Neural cell (in vitro differentiated cells): ENCODE results near the gene VPS33A. TPM values are rescaled to one million over a fixed set of nuclear protein-coding genes. Genes with fewer than 3 reads are reported as not detected.
A peak's percentile ranks its signal among the peaks of the same experiment; 100 is the strongest.

Source experiments
- H2AFZ ChIP-seq: fragments of 200-600, 300-800 bp; sonication (generic), shearing (Covaris generic); 2 replicates; pipeline ENCODE4 v1.6.0; 2014; ENCODE audit warnings: low read depth, mild to moderate bottlenecking, antibody characterized with exemption, low read length, moderate library complexity
- H3F3A ChIP-seq: fragments of 200-600 bp; shearing (Covaris generic); 2 replicates; pipeline ENCODE4 v1.6.1; 2016; ENCODE audit warnings: mild to moderate bottlenecking, moderate library complexity, mixed read lengths, antibody characterized with exemption, low read length; ENCODE audit not compliant: insufficient read depth, poor library complexity, severe bottlenecking
- H3K27ac ChIP-seq: fragments of 200-600, 300-800 bp; sonication (generic), shearing (Covaris generic); 2 replicates; pipeline ENCODE4 v1.5.1; 2014; ENCODE audit warnings: mild to moderate bottlenecking, low read length, moderate library complexity
- H3K27me3 ChIP-seq: fragments of 300-800, 200-600 bp; sonication (generic), shearing (Covaris generic); 2 replicates; pipeline ENCODE4 v1.6.0; 2014; ENCODE audit warnings: mild to moderate bottlenecking, low read depth, low read length, moderate library complexity; ENCODE audit not compliant: insufficient read depth
- H3K36me3 ChIP-seq: fragments of 300-800, 200-600 bp; sonication (generic), shearing (Covaris generic); 2 replicates; pipeline ENCODE4 v1.5.1; 2014; ENCODE audit warnings: mild to moderate bottlenecking, antibody characterized with exemption, low read length, moderate library complexity; ENCODE audit not compliant: insufficient read depth
- H3K4me2 ChIP-seq: fragments of 300-800, 200-600 bp; sonication (generic), shearing (Covaris generic); 2 replicates; pipeline ENCODE4 v1.6.0; 2014; ENCODE audit warnings: mild to moderate bottlenecking, low read length
- H3K4me3 ChIP-seq: fragments of 300-800, 200-600 bp; sonication (generic), shearing (Covaris generic); 2 replicates; pipeline ENCODE4 v1.5.1; 2014; ENCODE audit warnings: mild to moderate bottlenecking, low read length, moderate library complexity
- H3K79me2 ChIP-seq: fragments of 200-600 bp; shearing (Covaris generic); replicated peaks from 2 replicates; pipeline ENCODE4 v1.6.0; 2014; ENCODE audit warnings: mild to moderate bottlenecking, low read length, moderate library complexity; ENCODE audit not compliant: insufficient read depth
- H3K9ac ChIP-seq: fragments of 300-800, 200-600 bp; sonication (generic), shearing (Covaris generic); 2 replicates; pipeline ENCODE4 v1.6.1; 2016; ENCODE audit warnings: mild to moderate bottlenecking, low read length, mixed read lengths
- H3K9me2 ChIP-seq: fragments of 200-600 bp; shearing (Covaris generic); 2 replicates; pipeline ENCODE4 v1.6.1; 2016; ENCODE audit warnings: mild to moderate bottlenecking, low read length, mixed read lengths; ENCODE audit not compliant: insufficient read depth
- H3K9me3 ChIP-seq: fragments of 200-600, 300-800 bp; sonication (generic), shearing (Covaris generic); 2 replicates; pipeline ENCODE4 v1.6.1; 2016; ENCODE audit warnings: mild to moderate bottlenecking, mixed run types, low read length, moderate library complexity, mixed read lengths
- H4K20me1 ChIP-seq: fragments of 200-600 bp; shearing (Covaris generic); 2 replicates; pipeline ENCODE4 v1.6.1; 2016; ENCODE audit warnings: mild to moderate bottlenecking, mixed run types; ENCODE audit not compliant: insufficient read depth
- EP300 ChIP-seq: fragments of 450-650 bp; conservative IDR thresholded peaks from 2 replicates; pipeline ENCODE4 v1.6.1; 2014; ENCODE audit warnings: antibody characterized with exemption, mild to moderate bottlenecking, moderate library complexity; ENCODE audit not compliant: poor library complexity, severe bottlenecking
- EZH2 ChIP-seq: fragments of 200-600, 300-800 bp; shearing (Covaris generic), sonication (generic); IDR thresholded peaks from 2 replicates; pipeline ENCODE4 v1.6.1; 2014; ENCODE audit warnings: antibody characterized with exemption, low read length, borderline replicate concordance, mild to moderate bottlenecking; ENCODE audit not compliant: insufficient read depth, poor library complexity, severe bottlenecking
- MXI1 ChIP-seq: fragments of 450-650 bp; conservative IDR thresholded peaks from 2 replicates; pipeline ENCODE4 v1.6.1; 2014; ENCODE audit warnings: antibody characterized with exemption, mild to moderate bottlenecking; ENCODE audit not compliant: poor library complexity, severe bottlenecking
- POLR2AphosphoS5 ChIP-seq: IDR thresholded peaks from 2 replicates; pipeline ENCODE4 v1.6.1; 2012
- RAD21 ChIP-seq: fragments of 450-650 bp; conservative IDR thresholded peaks from 2 replicates; pipeline ENCODE4 v1.6.1; 2014; ENCODE audit warnings: antibody characterized with exemption, mild to moderate bottlenecking, moderate library complexity
- SMC3 ChIP-seq: fragments of 450-650 bp; conservative IDR thresholded peaks from 2 replicates; pipeline ENCODE4 v1.6.1; 2014; ENCODE audit warnings: antibody characterized with exemption, mild to moderate bottlenecking, moderate library complexity; ENCODE audit not compliant: poor library complexity
- TAF1 ChIP-seq: IDR thresholded peaks from 2 replicates; pipeline ENCODE4 v1.6.1; 2012; ENCODE audit warnings: low read depth
- polyA plus RNA-seq: library from polyadenylated mRNA; depleted of rRNA; stranded (reverse); fragments of >200 nt; gene quantifications from 2 replicates; pipeline ENCODE4 v1.2.3, GENCODE V29; 2014
- TF ChIP-seq, protein P1 (sequence below): IDR thresholded peaks from 2 replicates; pipeline ENCODE4 v1.6.1; 2012; ENCODE audit warnings: borderline replicate concordance
- TF ChIP-seq, protein P2 (sequence below): fragments of 450-650 bp; IDR thresholded peaks from 2 replicates; pipeline ENCODE4 v1.5.1; 2014; ENCODE audit warnings: antibody characterized with exemption, mild to moderate bottlenecking, moderate library complexity; ENCODE audit not compliant: poor library complexity, severe bottlenecking

Gene VPS33A
- polyA plus RNA-seq, 1 donor from 2014 or later = 40.9 TPM

DNA sequence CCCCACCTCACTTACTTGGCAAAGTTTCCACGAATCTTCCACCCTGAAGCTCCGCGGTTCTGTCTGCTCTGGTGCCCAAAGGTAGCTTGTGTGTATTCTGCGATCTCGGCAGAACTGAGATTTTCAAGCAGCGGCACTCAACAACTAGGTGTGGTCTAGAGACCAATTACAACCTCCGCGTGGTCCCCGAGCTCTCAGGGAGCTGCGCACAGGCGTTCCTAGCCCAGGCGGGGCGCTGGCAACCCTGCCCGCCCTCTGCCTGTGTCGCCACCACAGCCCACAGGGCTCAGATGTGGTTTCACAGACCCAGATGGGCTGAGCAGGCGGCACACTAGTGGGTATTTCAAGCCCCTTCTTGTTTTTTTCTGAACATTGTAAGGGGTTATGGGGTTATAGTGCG, 39.0 kb downstream of the VPS33A start:
- H3K9me2 ChIP-seq = no peaks in the 10 kb centered on the region
- H3K27ac ChIP-seq = no peak overlapping the region
- TF ChIP-seq RAD21 = no peak
- no peak for TF ChIP-seq POLR2AphosphoS5
- TF ChIP-seq MXI1 = no peak
- TF ChIP-seq, protein P1, sequence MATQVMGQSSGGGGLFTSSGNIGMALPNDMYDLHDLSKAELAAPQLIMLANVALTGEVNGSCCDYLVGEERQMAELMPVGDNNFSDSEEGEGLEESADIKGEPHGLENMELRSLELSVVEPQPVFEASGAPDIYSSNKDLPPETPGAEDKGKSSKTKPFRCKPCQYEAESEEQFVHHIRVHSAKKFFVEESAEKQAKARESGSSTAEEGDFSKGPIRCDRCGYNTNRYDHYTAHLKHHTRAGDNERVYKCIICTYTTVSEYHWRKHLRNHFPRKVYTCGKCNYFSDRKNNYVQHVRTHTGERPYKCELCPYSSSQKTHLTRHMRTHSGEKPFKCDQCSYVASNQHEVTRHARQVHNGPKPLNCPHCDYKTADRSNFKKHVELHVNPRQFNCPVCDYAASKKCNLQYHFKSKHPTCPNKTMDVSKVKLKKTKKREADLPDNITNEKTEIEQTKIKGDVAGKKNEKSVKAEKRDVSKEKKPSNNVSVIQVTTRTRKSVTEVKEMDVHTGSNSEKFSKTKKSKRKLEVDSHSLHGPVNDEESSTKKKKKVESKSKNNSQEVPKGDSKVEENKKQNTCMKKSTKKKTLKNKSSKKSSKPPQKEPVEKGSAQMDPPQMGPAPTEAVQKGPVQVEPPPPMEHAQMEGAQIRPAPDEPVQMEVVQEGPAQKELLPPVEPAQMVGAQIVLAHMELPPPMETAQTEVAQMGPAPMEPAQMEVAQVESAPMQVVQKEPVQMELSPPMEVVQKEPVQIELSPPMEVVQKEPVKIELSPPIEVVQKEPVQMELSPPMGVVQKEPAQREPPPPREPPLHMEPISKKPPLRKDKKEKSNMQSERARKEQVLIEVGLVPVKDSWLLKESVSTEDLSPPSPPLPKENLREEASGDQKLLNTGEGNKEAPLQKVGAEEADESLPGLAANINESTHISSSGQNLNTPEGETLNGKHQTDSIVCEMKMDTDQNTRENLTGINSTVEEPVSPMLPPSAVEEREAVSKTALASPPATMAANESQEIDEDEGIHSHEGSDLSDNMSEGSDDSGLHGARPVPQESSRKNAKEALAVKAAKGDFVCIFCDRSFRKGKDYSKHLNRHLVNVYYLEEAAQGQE = no peak
- no peak for TF ChIP-seq EP300
- no peak for TF ChIP-seq SMC3
- TF ChIP-seq, protein P2, sequence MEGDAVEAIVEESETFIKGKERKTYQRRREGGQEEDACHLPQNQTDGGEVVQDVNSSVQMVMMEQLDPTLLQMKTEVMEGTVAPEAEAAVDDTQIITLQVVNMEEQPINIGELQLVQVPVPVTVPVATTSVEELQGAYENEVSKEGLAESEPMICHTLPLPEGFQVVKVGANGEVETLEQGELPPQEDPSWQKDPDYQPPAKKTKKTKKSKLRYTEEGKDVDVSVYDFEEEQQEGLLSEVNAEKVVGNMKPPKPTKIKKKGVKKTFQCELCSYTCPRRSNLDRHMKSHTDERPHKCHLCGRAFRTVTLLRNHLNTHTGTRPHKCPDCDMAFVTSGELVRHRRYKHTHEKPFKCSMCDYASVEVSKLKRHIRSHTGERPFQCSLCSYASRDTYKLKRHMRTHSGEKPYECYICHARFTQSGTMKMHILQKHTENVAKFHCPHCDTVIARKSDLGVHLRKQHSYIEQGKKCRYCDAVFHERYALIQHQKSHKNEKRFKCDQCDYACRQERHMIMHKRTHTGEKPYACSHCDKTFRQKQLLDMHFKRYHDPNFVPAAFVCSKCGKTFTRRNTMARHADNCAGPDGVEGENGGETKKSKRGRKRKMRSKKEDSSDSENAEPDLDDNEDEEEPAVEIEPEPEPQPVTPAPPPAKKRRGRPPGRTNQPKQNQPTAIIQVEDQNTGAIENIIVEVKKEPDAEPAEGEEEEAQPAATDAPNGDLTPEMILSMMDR = no peak
- TF ChIP-seq TAF1 = no peak
- no peak for TF ChIP-seq EZH2
- H2AFZ ChIP-seq = no peak overlapping the region
- H3K79me2 ChIP-seq = peaks cover 18% of the 10 kb centered on the region
- H3K4me3 ChIP-seq = peak overlapping the region; percentile 83
- H3K27me3 ChIP-seq = no peaks in the 10 kb centered on the region
- H3K9ac ChIP-seq = no peak overlapping the region
- no peaks in the 10 kb centered on the region for H3F3A ChIP-seq
- H4K20me1 ChIP-seq = no peaks in the 10 kb centered on the region
- H3K9me3 ChIP-seq = no peaks in the 10 kb centered on the region
- H3K36me3 ChIP-seq = no peaks in the 10 kb centered on the region
- no peak overlapping the region for H3K4me2 ChIP-seq

DNA sequence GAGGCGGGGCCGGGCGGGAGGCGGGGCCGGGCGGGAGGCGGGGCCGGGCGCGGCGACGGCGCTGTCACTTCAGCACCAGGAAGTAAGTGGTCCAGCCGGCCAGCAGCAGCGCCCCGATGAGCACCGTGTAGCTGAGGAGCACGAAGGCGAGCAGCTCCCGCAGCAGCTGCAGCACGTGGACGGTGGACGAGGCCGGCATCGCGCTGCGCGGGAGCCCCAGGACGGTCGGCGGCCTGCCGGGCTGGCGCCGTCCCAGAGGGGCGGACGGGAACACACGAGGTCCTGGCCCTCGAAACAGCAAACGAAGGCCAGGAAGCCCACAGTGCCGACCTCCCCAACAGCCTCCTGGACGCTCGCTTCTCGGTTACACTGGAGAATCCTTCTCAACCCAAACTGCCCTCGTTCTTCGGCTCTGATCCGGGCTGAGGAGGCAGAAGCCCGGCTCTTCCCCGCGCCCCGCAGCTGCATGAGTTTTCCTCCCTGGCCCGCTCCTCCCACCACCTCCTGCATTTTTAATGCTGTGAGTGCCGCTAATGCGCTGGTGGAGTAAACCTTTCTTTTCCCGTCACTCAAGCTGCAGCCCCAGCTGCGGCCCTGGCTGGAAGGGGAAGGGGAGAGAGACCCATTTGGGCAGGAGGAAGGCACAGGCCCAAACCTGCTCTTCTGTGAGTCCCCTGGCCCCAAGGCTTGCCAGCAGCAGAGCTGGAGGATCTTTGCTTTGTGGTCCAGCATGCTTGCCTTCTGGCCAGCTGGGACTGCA, 39.7 kb downstream of the VPS33A start:
- H3K9ac ChIP-seq = peak overlapping the region; percentile 67

More for the DNA sequence above, 39.7 kb downstream of the VPS33A start:
- Histone ChIP-seq H3K27ac (peak overlapping the region; percentile 68), H3K4me3 (peak overlapping the region; percentile 83), H3K9me2 (no peaks in the 10 kb centered on the region), H3K9me3 (no peaks in the 10 kb centered on the region), H3K36me3 (no peaks in the 10 kb centered on the region), H3K4me2 (peak overlapping the region; percentile 86), H4K20me1 (no peaks in the 10 kb centered on the region), H3F3A (no peaks in the 10 kb centered on the region), H3K79me2 (peaks cover 22% of the 10 kb centered on the region), H2AFZ (peak overlapping the region; percentile 51), H3K27me3 (no peaks in the 10 kb centered on the region)
- TF ChIP-seq SMC3 = peak; percentile 48
- TF ChIP-seq RAD21 = peak; percentile 18
- no peak for TF ChIP-seq EZH2
- TF ChIP-seq, protein P1 = no peak
- peak; percentile 93 for TF ChIP-seq MXI1
- no peak for TF ChIP-seq TAF1
- no peak for TF ChIP-seq EP300
- no peak for TF ChIP-seq POLR2AphosphoS5
